HG03342 (cell line): ENCODE measurements around the gene PROZ.
"Not testable (repeated sequence)": the region's sequence is repeated elsewhere in the genome, so short reads cannot be mapped to it uniquely, and the experiment has no call there.

ENCODE experiments used
- ATAC-seq: cut with Tn5 transposase; IDR thresholded peaks from one replicate; pipeline ENCODE4 v1.9.1; 2021; ENCODE audit warnings: mild to moderate bottlenecking, moderate library complexity; ENCODE audit not compliant: unreplicated experiment

The PROZ gene

DNA sequence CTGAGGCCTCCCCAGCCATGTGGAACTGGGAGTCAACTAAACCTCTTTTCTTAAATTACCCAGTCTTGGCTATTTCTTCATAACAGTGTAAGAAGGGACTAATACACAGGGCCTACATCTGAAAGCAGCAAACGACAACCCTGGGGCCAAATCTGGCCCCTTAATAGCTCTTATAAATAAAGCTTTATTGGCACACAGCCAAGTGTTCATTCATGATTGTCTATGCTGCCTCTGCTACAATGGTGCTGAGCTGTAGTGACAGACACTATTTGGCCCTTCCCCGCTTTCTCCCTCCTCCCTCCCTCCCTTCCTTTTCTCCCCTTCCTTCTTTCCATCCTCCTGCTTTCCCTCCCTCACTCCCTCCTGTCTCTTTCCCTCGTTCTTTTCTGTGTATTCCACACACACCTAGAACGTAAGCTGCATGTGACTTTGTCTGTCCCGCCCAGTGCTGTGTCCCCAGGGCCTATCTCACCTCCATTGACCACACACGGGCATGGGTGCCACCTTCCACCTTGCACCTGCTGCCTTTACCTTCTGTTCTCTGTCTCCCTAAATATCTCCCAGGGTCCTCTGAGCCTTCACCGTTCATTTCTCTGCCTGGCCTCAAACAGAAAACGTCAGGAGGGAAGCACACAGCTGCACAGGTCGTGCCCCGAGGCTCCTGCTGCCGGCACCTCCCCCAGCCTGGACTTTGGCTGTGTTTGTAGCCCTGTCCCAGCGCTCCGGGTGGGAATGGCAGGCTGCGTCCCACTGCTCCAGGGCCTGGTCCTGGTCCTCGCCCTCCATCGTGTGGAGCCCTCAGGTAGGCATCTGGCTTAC lies at the start of gene PROZ:
PROZ (plus strand) TSS at position 720 of the 819 bp plus-strand sequence; CDS start at position 733, 13 bp downstream.
- ATAC-seq = no peak

GRCh38 chr13:113109151-113110047 lies 49.0 kb upstream of the PROZ start:
- no peak for ATAC-seq

GRCh38 chr13:113110048-113110851 lies 48.2 kb upstream of the PROZ start:
- no peak for ATAC-seq

GRCh38 chr13:113110852-113111315 lies 47.6 kb upstream of the PROZ start:
- ATAC-seq = no peak

- ATAC-seq = not testable (repeated sequence)
These were observed 46.6 kb upstream of the PROZ start for GRCh38 chr13:113111821-113112220.

GRCh38 chr13:113112475-113112874 lies 46.0 kb upstream of the PROZ start:
- not testable (repeated sequence) for ATAC-seq

GRCh38 chr13:113112893-113113845 lies 45.3 kb upstream of the PROZ start:
- no peak for ATAC-seq

GRCh38 chr13:113113846-113114271 lies 44.6 kb upstream of the PROZ start:
- ATAC-seq = no peak

GRCh38 chr13:113114511-113115362 lies 43.7 kb upstream of the PROZ start:
- ATAC-seq = no peak

DNA sequence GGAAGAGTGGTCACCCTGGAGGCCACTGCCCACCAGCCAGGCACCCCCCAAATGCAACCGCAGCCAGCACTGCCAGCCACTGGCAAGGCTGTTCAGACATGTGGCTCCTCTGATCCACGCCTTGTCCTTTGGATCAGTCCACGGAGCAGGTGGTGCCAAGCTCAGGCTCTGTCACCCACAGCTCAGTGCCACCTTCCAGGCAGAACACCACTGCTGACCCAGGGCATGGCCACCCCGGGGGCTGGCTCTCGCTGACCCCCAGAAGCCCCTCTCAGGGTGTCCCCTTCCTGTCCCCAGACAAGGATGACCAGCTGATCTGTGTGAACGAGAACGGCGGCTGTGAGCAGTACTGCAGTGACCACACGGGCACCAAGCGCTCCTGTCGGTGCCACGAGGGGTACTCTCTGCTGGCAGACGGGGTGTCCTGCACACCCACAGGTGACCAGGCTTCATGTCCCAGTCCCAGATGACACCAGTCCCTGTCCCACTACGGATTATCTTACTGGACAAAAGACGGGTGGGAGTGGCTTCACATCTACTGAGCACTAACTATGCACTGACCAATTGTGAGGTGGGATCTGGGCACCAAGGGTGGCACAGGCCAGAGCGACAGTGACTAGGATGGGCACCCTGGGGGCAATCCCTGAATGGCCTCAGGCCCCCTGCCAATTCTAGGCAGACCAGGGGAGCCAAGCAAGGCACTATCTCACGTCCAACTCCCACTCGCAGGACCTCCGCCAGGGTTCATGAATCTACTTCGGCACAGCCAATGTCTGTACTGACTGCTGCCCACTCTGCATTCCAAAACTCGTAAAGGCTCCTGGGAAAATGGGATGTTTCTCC lies 42.9 kb upstream of the PROZ start:
- no peak for ATAC-seq

GRCh38 chr13:113116206-113116800 lies 42.1 kb upstream of the PROZ start:
- ATAC-seq = no peak

DNA sequence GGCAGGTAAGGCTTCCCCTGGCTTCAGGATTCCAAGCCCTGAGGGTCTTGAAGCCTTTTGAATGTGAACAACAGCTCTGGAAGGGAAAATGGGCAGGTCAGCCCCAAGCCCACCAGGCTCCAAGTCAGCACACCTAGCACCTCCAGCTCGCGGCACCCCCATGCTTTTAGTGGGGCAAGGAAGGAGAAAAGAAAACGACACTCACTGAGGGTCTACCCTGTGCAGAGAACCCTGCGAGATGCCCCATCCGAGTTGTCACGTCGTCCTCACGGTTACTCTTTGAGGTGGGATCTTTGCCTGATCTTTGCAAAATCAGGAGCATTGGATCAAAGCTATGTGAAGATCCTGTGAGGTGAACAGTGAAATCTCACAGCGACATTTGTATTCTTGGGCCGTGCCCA lies 41.6 kb upstream of the PROZ start:
- no peak for ATAC-seq

- no peak for ATAC-seq
These were observed 41.0 kb upstream of the PROZ start for GRCh38 chr13:113117335-113117872.

DNA sequence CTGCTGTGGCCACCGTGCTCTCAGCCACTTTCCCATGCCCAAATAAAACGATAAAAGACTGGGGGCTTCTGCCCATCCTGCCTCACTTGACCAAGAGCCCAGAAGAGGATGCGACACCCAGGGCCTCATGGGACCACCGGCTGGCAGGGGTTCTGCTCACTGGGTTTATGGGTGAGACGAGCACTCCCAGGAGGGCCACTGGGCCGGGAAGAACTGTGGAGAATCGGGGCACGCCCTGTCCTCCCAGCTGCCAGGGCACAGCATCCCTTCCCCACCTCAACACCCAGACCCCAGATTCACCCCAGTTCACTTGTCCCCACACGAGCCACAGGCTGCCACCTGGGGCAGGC lies 40.6 kb upstream of the PROZ start:
- no peak for ATAC-seq

- ATAC-seq = no peak
These were observed 40.0 kb upstream of the PROZ start for GRCh38 chr13:113118261-113119021.

- no peak for ATAC-seq
These were observed 39.2 kb upstream of the PROZ start for GRCh38 chr13:113119166-113119821.
